Neural progenitor cell (in vitro differentiated cells): ENCODE data around the gene DLK1. TPM values are rescaled to one million over a fixed set of nuclear protein-coding genes. Genes with fewer than 3 reads are reported as not detected.

ENCODE experiments used
- DNase-seq: peaks from one replicate; pipeline ENCODE4 v3.0.0-alpha.2; 2016; ENCODE audit warnings: low spot score
- H2AFZ ChIP-seq: fragments of 200-600 bp; sonication (generic); replicated peaks from 2 replicates; pipeline ENCODE4 v1.6.1; 2016; ENCODE audit warnings: antibody characterized with exemption
- H3F3A ChIP-seq: fragments of 200-600 bp; sonication (generic); 2 replicates; pipeline ENCODE4 v1.6.1; 2016; ENCODE audit warnings: antibody characterized with exemption, low read depth
- H3K27ac ChIP-seq: fragments of 200-600 bp; sonication (generic); 2 replicates; pipeline ENCODE4 v1.5.1; 2016; ENCODE audit warnings: mild to moderate bottlenecking
- H3K27me3 ChIP-seq: fragments of 200-600 bp; sonication (generic); 2 replicates; pipeline ENCODE4 v1.6.1; 2016; ENCODE audit warnings: mild to moderate bottlenecking, moderate library complexity
- H3K36me3 ChIP-seq: fragments of 200-600 bp; sonication (generic); 2 replicates; pipeline ENCODE4 v1.5.1; 2016
- H3K4me1 ChIP-seq: fragments of 200-600 bp; sonication (generic); 2 replicates; pipeline ENCODE4 v1.6.1; 2016; ENCODE audit warnings: mixed run types
- H3K4me2 ChIP-seq: fragments of 200-600 bp; sonication (generic); 2 replicates; pipeline ENCODE4 v1.6.1; 2016
- H3K4me3 ChIP-seq: fragments of 200-600 bp; sonication (generic); 2 replicates; pipeline ENCODE4 v1.5.1; 2016
- H3K79me2 ChIP-seq: fragments of 200-600 bp; sonication (generic); 2 replicates; pipeline ENCODE4 v1.6.1; 2016; ENCODE audit warnings: low read depth
- H3K9ac ChIP-seq: fragments of 200-600 bp; sonication (generic); 2 replicates; pipeline ENCODE4 v1.6.1; 2016
- H3K9me3 ChIP-seq: fragments of 200-600 bp; sonication (generic); 2 replicates; pipeline ENCODE4 v1.5.1; 2016; ENCODE audit warnings: low read depth
- H4K20me1 ChIP-seq: fragments of 200-600 bp; sonication (generic); 2 replicates; pipeline ENCODE4 v1.6.1; 2016; ENCODE audit warnings: low read depth
- H3K27ac Mint-ChIP-seq: 3 replicates; pipeline ENCODE4 v1.8.0; 2021; ENCODE audit warnings: mixed read lengths
- H3K27me3 Mint-ChIP-seq: 2 replicates; pipeline ENCODE4 v1.8.0; 2022; ENCODE audit warnings: low read depth, mild to moderate bottlenecking, inconsistent platforms, moderate library complexity, mixed read lengths; ENCODE audit not compliant: insufficient read depth
- H3K36me3 Mint-ChIP-seq: 3 replicates; pipeline ENCODE4 v1.8.0; 2021; ENCODE audit warnings: mixed read lengths
- H3K4me1 Mint-ChIP-seq: 3 replicates; pipeline ENCODE4 v1.8.0; 2021; ENCODE audit warnings: mixed read lengths
- H3K4me3 Mint-ChIP-seq: 3 replicates; pipeline ENCODE4 v1.8.0; 2021; ENCODE audit warnings: mild to moderate bottlenecking, moderate library complexity, mixed read lengths
- H3K9me3 Mint-ChIP-seq: 3 replicates; pipeline ENCODE4 v1.8.0; 2020; ENCODE audit warnings: mixed read lengths
- EZH2 ChIP-seq: fragments of 200-600 bp; sonication (generic); IDR thresholded peaks from 2 replicates; pipeline ENCODE4 v1.6.1; 2017; ENCODE audit warnings: antibody characterized with exemption, mild to moderate bottlenecking, moderate library complexity
- EZH2phosphoT487 ChIP-seq: fragments of 200-600 bp; sonication (generic); IDR thresholded peaks from 2 replicates; pipeline ENCODE4 v1.6.1; 2017; ENCODE audit warnings: antibody characterized with exemption
- total RNA-seq: library from RNA; depleted of rRNA; stranded (reverse); fragments of >200 nt; gene quantifications from 2 replicates; pipeline ENCODE4 v1.2.3, GENCODE V29; 2015; ENCODE audit warnings: low replicate concordance
- TF ChIP-seq, protein P1 (sequence below): fragments of 200-600 bp; sonication (generic); IDR thresholded peaks from 2 replicates; pipeline ENCODE4 v1.5.1; 2017; ENCODE audit warnings: antibody characterized with exemption, mild to moderate bottlenecking

Gene DLK1
- total RNA-seq, 1 donor from 2014 or later, result 312 TPM

DNA sequence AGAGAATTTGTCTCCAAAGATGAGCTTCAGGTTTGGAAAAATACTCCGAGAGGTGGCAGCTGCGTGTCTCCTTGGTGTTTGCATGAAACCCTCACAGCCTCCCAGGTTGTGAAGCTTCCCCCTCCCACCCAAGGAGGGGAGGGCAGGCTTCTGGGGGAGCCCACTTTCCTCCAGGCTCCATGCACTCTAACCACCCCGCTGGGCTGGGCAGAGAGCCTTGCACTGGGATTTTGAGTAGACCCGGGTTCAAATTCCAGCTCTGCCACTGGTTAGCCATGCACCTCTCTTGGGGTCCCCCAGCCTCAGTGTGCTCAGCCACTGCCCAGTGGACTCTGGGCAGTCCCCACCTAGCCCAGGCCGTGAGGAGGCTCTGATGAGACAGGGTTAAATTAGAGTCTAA is 4.3 kb upstream of the DLK1 start:
- H3K4me3 Mint-ChIP-seq, result no peak overlapping the region
- Histone ChIP-seq H3K79me2 (peaks cover 19% of the 10 kb centered on the region), H3K4me1 (peaks cover 62% of the 10 kb centered on the region), H2AFZ (no peak overlapping the region), H3K9me3 (no peaks in the 10 kb centered on the region), H3K27me3 (peaks cover 16% of the 10 kb centered on the region), H3K4me2 (peak overlapping the region; percentile 69), H3K27ac (no peak overlapping the region), H3K36me3 (no peaks in the 10 kb centered on the region), H3K4me3 (no peak overlapping the region), H3F3A (peaks cover 29% of the 10 kb centered on the region), H4K20me1 (peaks cover 5% of the 10 kb centered on the region), H3K9ac (no peak overlapping the region)
- peaks cover 3% of the 10 kb centered on the region for H3K9me3 Mint-ChIP-seq
- peaks cover 76% of the 10 kb centered on the region for H3K4me1 Mint-ChIP-seq
- no peak for DNase-seq
- no peak overlapping the region for H3K27ac Mint-ChIP-seq
- H3K36me3 Mint-ChIP-seq, result no peaks in the 10 kb centered on the region
- H3K27me3 Mint-ChIP-seq, result peaks cover 22% of the 10 kb centered on the region
- TF ChIP-seq, protein P1, sequence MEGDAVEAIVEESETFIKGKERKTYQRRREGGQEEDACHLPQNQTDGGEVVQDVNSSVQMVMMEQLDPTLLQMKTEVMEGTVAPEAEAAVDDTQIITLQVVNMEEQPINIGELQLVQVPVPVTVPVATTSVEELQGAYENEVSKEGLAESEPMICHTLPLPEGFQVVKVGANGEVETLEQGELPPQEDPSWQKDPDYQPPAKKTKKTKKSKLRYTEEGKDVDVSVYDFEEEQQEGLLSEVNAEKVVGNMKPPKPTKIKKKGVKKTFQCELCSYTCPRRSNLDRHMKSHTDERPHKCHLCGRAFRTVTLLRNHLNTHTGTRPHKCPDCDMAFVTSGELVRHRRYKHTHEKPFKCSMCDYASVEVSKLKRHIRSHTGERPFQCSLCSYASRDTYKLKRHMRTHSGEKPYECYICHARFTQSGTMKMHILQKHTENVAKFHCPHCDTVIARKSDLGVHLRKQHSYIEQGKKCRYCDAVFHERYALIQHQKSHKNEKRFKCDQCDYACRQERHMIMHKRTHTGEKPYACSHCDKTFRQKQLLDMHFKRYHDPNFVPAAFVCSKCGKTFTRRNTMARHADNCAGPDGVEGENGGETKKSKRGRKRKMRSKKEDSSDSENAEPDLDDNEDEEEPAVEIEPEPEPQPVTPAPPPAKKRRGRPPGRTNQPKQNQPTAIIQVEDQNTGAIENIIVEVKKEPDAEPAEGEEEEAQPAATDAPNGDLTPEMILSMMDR, result no peak
- no peak for TF ChIP-seq EZH2phosphoT487
- TF ChIP-seq EZH2, result no peak

DNA sequence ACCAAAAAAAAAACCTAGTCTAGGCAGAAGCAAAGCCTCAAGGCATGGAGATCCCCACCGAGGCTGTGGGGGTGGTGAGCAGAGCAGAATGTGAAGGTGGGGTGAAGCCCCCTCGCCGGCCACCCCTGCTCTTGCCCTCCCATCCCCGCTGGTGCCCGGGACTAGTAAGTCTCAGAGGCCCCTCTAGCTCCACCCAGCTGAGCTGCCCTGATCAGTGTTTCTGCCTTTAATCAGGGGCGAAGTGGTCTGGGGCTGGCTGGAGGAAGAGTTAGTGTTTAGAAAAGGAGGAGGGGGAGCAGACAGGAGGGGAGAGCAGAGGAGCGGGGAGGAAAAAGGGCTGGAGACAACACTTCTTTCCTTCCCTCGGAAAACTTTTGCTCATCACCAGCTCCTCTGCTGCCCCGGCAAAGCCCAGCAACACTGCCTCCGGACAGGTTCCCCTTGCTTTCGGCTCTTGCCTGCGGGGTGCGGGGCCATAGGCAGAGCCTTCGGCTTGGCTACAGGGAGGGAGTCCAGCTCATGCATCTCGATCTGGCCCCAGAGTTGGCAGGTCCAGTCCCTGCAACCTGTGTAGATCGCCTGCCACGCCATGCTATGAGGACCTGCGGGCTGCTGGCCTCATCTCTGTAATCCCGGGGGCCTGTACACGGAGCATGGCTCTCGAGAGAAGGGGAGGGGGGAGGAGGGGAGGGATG is 3.4 kb upstream of the DLK1 start:
- Histone ChIP-seq H3K27me3 (peaks cover 18% of the 10 kb centered on the region), H3K27ac (no peak overlapping the region), H3K4me3 (no peak overlapping the region), H2AFZ (no peak overlapping the region), H3F3A (peaks cover 30% of the 10 kb centered on the region), H4K20me1 (peaks cover 14% of the 10 kb centered on the region), H3K4me1 (peaks cover 66% of the 10 kb centered on the region), H3K9ac (no peak overlapping the region), H3K4me2 (peak overlapping the region; percentile 69), H3K9me3 (no peaks in the 10 kb centered on the region), H3K36me3 (no peaks in the 10 kb centered on the region), H3K79me2 (peaks cover 28% of the 10 kb centered on the region)
- Mint-ChIP-seq H3K4me3 (peak overlapping the region; percentile 50), H3K27ac (no peak overlapping the region), H3K9me3 (peaks cover 3% of the 10 kb centered on the region), H3K27me3 (peaks cover 31% of the 10 kb centered on the region), H3K4me1 (peaks cover 79% of the 10 kb centered on the region), H3K36me3 (no peaks in the 10 kb centered on the region)
- peak; percentile 59 for DNase-seq
- TF ChIP-seq EZH2 (no peak), EZH2phosphoT487 (no peak)
- TF ChIP-seq, protein P1, result no peak

DNA sequence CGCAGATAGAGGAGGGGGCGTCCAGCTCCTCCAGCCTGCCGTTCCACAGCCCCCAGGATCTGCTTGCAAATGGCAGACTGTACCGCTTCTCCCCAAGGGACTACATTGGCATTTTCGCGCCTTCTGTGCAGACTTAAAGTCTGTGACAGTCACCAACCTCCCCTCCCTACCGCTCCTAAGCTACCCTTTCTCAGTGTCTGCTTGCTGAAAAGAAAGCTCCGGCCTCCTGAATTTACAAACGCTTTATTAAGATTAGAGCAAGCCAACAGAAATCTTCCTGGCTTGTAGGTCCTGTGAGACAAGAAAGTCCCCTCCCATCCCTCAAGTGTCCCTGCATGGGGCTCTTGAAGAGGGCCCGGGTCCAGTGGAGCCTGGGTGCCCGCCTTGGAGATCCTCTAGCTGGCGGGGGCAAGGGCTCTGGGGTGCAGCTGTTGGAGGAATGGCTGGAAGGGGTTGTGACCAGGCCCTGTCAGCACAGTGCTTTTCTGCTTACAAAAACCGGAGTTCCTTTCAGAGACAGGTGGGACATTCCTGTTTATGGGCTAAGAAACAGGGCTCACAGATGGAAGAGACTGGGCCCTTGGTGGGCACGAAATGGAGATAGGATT is 2.8 kb upstream of the DLK1 start:
- H3K4me3 ChIP-seq, result no peak overlapping the region
- Mint-ChIP-seq H3K4me1 (peaks cover 75% of the 10 kb centered on the region), H3K36me3 (no peaks in the 10 kb centered on the region), H3K9me3 (peaks cover 3% of the 10 kb centered on the region), H3K4me3 (peak overlapping the region; percentile 27), H3K27me3 (peaks cover 34% of the 10 kb centered on the region), H3K27ac (peak overlapping the region; percentile 72)
- peak overlapping the region; percentile 69 for H3K4me2 ChIP-seq
- peak overlapping the region; percentile 79 for H3K27ac ChIP-seq
- H3K27me3 ChIP-seq, result peaks cover 18% of the 10 kb centered on the region
- H2AFZ ChIP-seq, result no peak overlapping the region
- DNase-seq, result peak; percentile 55
- H3K4me1 ChIP-seq, result peaks cover 66% of the 10 kb centered on the region
- peaks cover 18% of the 10 kb centered on the region for H4K20me1 ChIP-seq
- no peak for TF ChIP-seq EZH2phosphoT487
- no peak for TF ChIP-seq EZH2
- TF ChIP-seq, protein P1, result no peak
- peaks cover 35% of the 10 kb centered on the region for H3K79me2 ChIP-seq
- H3K36me3 ChIP-seq, result no peaks in the 10 kb centered on the region
- no peaks in the 10 kb centered on the region for H3K9me3 ChIP-seq
- no peak overlapping the region for H3K9ac ChIP-seq
- peaks cover 27% of the 10 kb centered on the region for H3F3A ChIP-seq
